NCI-H2107 (cell line): ENCODE measurements around the gene RBL1.
A peak's percentile ranks its signal among the peaks of the same experiment; 100 is the strongest.
"Not testable (repeated sequence)": the region's sequence is repeated elsewhere in the genome, so short reads cannot be mapped to it uniquely, and the experiment has no call there.

Source experiments
- DNase-seq: peaks from one replicate; lab custom pipeline; 2025; lab: John Stamatoyannopoulos, UW

RBL1 gene

GRCh38 chr20:37095599-37096414 is at the start of gene RBL1:
RBL1 (minus strand) TSS chr20:37095997; CDS start chr20:37095928, 69 bp downstream.
- DNase-seq, result peak; percentile 44

- no peak for DNase-seq
These were observed 49.1 kb upstream of the RBL1 start for GRCh38 chr20:37144856-37145404.

DNA sequence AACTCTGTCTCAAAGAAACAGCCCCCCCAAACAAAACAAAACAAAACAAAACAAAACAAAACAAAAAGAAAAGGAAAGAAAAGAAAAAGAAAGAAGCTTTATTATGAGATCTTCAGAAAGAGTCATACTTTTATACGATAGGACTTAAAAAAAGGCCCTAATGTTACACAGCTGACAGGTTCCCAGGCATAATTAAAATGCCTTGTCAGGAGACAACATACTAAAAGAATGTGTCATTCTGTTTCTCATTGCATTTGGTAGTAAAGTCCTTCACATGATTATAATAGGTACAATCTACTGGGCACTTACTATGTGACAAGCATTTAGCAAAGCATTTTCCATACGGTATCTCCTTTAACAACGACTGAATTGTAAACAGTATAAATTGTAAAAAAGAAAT is 46.9 kb upstream of the RBL1 start:
- no peak for DNase-seq

- DNase-seq, result no peak
These were observed 41.8 kb upstream of the RBL1 start for GRCh38 chr20:37137547-37137946.

DNA sequence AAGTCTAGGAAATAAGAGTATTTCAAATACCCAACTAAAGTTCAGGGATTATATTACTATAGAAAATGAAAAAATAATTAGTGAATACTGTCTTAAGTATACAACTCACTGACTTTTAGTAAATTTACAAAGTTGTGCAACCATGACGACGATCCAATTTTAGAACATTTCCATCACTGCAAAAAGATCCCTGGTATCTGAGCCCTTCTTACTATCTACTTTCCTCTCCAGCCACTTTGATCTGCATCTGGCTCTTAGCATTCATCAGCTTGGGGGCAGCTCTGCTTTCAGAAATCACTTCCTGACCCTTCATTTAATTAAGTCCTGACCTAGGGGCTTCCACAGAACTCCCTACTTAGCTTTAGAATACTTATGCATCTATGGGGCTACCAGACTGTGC is 38.2 kb upstream of the RBL1 start:
- no peak for DNase-seq

- no peak for DNase-seq
These were observed 35.7 kb upstream of the RBL1 start for GRCh38 chr20:37131486-37131885.

GRCh38 chr20:37128803-37129202 is 33.0 kb upstream of the RBL1 start:
- no peak for DNase-seq

GRCh38 chr20:37126290-37126689 is 30.5 kb upstream of the RBL1 start:
- DNase-seq, result not testable (repeated sequence)

GRCh38 chr20:37123441-37123840 is 27.6 kb upstream of the RBL1 start:
- no peak for DNase-seq

DNA sequence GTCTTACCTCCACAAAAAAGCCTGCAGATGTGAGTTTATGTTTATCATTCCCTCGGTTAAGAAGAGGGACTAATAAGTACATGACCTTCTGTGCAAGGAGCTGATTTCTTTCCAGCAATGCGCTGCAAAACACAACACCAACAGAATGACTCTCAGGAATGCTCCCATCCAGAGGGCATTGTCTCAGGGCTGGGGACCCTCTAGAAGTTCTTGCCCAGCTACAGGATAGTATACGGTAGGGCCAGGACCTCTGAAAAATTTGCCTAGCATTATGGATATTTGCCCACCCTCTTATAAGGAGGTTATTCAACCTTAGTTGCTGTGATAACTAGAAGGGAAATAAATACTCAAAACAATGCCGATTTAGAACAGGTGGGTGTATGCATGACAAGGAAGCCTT is 24.7 kb upstream of the RBL1 start:
- no peak for DNase-seq

GRCh38 chr20:37119356-37120036 is 23.7 kb upstream of the RBL1 start:
- no peak for DNase-seq

DNA sequence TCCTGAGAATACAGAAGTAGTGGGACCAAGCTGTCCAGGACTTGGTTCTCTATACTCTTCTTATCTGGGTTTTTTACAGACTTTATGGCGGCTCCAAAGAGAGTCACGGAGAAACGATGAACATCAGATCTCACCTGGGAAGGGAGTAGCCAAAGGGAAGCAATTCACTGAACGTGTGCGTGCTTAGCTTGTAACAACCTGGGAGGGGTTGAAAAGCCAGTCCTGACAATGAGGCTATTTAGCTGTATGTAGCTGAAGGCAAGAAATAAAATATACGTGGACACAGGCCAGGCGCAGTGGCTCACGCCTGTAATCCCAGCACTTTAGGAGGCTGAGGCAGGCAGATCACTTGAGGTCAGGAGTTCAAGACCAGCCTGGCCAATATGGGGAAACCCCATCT is 18.2 kb upstream of the RBL1 start:
- DNase-seq, result no peak

GRCh38 chr20:37111926-37112455 is 16.2 kb upstream of the RBL1 start:
- DNase-seq, result no peak

DNA sequence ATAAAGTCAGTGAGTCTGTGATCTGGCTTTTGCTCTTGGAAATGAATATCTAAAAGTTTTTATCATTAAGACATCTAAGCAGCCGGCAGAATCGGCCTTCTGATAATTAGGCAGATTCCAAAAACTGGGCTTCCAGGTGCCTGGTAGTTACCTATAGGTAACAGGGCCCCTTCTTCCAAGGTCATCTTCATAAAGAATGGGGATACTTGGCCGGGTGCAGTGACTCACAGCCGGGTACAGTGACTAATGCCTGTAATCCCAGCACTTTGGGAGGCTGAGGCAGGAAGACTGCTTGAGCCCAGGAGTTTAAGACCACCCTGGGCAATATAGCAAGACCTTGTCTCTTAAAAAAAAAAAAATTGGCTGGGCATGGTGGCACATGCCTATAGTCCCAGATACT is 12.9 kb upstream of the RBL1 start:
- DNase-seq, result no peak

- no peak for DNase-seq
These were observed 6.8 kb upstream of the RBL1 start for GRCh38 chr20:37102571-37102970.

GRCh38 chr20:37096415-37097041 is 731 bp upstream of the RBL1 start:
- DNase-seq, result no peak

DNA sequence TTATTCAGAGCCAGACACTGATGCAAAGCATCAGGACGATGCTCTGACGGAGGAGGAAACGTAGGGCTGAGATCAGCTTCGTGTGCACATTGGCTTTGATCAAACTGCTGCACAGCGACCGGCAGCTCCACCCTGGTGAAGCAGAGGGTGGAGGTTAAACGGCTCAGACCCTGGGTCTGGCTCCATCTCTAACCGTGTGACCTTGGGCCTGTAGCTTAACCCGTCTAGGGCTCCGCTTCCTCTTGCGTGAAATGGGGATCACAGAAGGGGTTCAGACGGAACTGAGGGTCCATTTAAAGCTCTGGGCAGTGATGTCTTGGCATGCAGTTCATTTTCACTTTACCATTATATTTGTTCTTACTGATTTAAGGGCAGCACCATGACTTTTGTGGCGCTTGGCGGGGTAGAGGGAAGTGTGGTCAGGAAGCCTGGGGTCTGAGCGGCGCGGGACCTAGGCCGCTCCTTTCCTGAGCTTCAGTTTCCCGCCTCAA is 644 bp downstream of the RBL1 start:
- DNase-seq, result no peak

DNA sequence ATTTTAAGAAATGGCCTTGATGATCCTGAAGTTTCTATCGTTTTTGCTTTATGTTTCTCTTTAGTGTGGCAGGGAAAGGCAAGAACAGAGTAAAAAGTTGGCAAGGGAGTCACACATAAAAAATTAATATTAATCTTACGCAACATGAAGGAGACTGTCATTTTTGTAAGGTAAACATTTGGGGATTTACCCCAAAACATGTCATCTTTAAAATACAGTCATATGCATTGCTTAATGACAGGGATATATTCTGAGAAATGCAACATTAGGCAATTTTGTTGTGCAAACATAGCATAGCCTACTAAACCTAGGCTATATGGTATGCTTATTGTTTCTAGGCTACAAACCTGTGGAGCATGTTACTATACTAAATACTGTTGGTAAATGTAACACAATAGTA is 5.4 kb downstream of the RBL1 start:
- DNase-seq, result no peak

DNA sequence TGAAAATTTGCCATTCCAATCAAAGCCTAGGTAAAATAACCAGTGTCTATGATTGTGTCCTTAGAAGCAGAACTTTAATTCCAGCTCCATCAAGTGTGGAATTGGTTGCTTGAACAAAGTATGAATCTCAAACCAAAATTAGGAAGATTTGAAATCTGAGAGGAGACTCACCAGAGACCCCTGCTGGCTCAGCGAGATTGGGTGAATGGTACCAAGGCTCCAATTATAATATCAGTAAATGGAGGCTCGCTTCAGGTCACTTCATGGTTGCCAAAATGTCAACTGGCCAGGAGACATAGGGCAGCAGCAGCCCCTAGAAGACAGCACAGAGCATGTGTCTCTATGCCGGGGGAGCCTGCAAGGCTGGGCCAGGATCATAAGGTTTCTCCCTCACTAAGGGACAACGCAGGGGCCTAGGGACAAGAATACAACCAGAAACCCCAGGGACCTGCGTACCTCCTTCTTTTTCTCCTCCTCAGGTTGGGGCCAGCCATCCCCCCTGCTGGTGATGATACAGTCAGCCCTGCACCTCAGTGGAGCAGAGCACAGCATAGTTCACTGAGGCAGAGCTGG is 14.0 kb downstream of the RBL1 start:
- DNase-seq, result no peak

DNA sequence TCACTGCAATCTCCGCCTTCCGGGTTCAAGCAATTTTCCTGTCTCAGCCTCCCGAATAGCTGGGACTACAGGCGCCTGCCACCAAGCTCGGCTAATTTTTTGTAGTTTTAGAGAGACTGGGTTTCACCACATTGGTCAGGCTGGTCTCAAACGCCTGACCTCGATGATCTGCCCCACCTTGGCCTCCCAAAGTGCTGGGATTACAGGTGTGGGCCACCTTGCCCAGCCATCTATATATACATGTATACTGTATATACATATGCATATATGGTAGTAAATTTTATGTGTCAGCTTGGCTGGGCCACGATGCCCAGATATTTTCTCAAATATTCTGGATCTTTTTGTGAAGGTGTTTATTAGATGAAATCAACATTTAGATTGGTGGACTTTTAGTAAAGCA is 18.8 kb downstream of the RBL1 start:
- DNase-seq, result no peak

GRCh38 chr20:37075932-37076685 is 19.7 kb downstream of the RBL1 start:
- no peak for DNase-seq
